GM12891 (cell line): ENCODE data around the gene DUSP5.

Experiments used
- POLR2A ChIP-seq: IDR thresholded peaks from 2 replicates; pipeline ENCODE4 v1.6.1; 2011; ENCODE audit warnings: low read depth, low read length, control low read depth
- POLR2AphosphoS5 ChIP-seq: IDR thresholded peaks from 2 replicates; pipeline ENCODE4 v1.6.1; 2011; ENCODE audit warnings: low read depth, low read length, control low read depth
- SPI1 ChIP-seq: IDR thresholded peaks from 2 replicates; pipeline ENCODE4 v1.6.1; 2011; ENCODE audit warnings: low read depth, low read length, control low read depth

- TF ChIP-seq POLR2AphosphoS5 (no peak), POLR2A (no peak), SPI1 (no peak)
Measured at GRCh38 chr10:110548002-110548401, 50.3 kb downstream of the DUSP5 start.
